Activated naive CD4-positive, alpha-beta T cell treated with anti-CD3 and anti-CD28 coated beads for 36 hours (primary cell): ENCODE measurements around the gene FOXL2NB. TPM values are rescaled to one million over a fixed set of nuclear protein-coding genes. Genes with fewer than 3 reads are reported as not detected.

Source experiments
- CTCF ChIA-PET: fragments of 350-600 bp; sonication (Branson Sonifier 250); formaldehyde crosslinking; loops from one replicate; lab custom pipeline; 2021; ENCODE audit warnings: antibody characterized with exemption; lab: Charles Lee
- DNase-seq: peaks from one replicate; pipeline ENCODE4 v3.0.0-alpha.2; 2020
- H3K27ac Mint-ChIP-seq: one replicate; pipeline ENCODE4 v1.8.0; 2021; ENCODE audit warnings: mild to moderate bottlenecking, mixed read lengths
- H3K27me3 Mint-ChIP-seq: one replicate; pipeline ENCODE4 v1.8.0; 2021; ENCODE audit warnings: low read depth, mixed read lengths
- H3K36me3 Mint-ChIP-seq: one replicate; pipeline ENCODE4 v1.8.0; 2021; ENCODE audit warnings: low read depth, mixed read lengths
- H3K4me1 Mint-ChIP-seq: one replicate; pipeline ENCODE4 v1.8.0; 2021; ENCODE audit warnings: low read depth, mixed read lengths
- H3K4me3 Mint-ChIP-seq: one replicate; pipeline ENCODE4 v1.8.0; 2021; ENCODE audit warnings: mild to moderate bottlenecking, moderate library complexity, mixed read lengths
- H3K9me3 Mint-ChIP-seq: one replicate; pipeline ENCODE4 v1.8.0; 2021; ENCODE audit warnings: mixed read lengths
- intact Hi-C: fragments of 100-400 bp; cut with micrococcal nuclease; formaldehyde crosslinking; loops from one replicate; pipeline ENCODE4 v1.15.1; 2023
- total RNA-seq, 2 experiments: library from RNA; stranded (reverse); gene quantifications; one replicate each; pipeline ENCODE4 v1.2.3, GENCODE V29; 2021

Gene FOXL2NB
- total RNA-seq, 2 experiments from 2014 or later, result not detected

- Mint-ChIP-seq H3K4me1 (peaks cover 28% of the 10 kb centered on the region), H3K27me3 (peaks cover 53% of the 10 kb centered on the region)
Measured at GRCh38 chr3:138933981-138934691, 12.9 kb upstream of the FOXL2NB start.

GRCh38 chr3:138935505-138935862 is 11.5 kb upstream of the FOXL2NB start:
- Mint-ChIP-seq H3K36me3 (no peaks in the 10 kb centered on the region), H3K9me3 (no peaks in the 10 kb centered on the region), H3K27me3 (peaks cover 64% of the 10 kb centered on the region), H3K27ac (no peak overlapping the region), H3K4me1 (peaks cover 34% of the 10 kb centered on the region), H3K4me3 (peak overlapping the region; percentile 71)
- CTCF ChIA-PET, result interaction anchor here (0.8 to 6.9 kb wide), 24 partner anchors 9 to 761 kb away, joined by 3 to 113 read pairs (median 5); partner anchors contain the start of genes CEP70, DBR1, FOXL2 and FOXL2NB
- no peak for DNase-seq
- intact Hi-C loops, result loop anchor here (5.0 kb wide), 2 partner anchors 177 to 603 kb away; no protein-coding TSS in a partner anchor

More at GRCh38 chr3:138933981-138934691, 12.9 kb upstream of the FOXL2NB start:
- DNase-seq, result no peak
- H3K36me3 Mint-ChIP-seq, result no peaks in the 10 kb centered on the region
- H3K9me3 Mint-ChIP-seq, result no peaks in the 10 kb centered on the region
- H3K4me3 Mint-ChIP-seq, result no peak overlapping the region
- H3K27ac Mint-ChIP-seq, result no peak overlapping the region
- CTCF ChIA-PET, result interaction anchor here (0.6 to 6.9 kb wide), 8 partner anchors 10 to 340 kb away, joined by 3 to 113 read pairs (median 4); partner anchors contain the start of gene CEP70
- intact Hi-C loops, result no loop called here

- no peak overlapping the region for H3K27ac Mint-ChIP-seq
- DNase-seq, result peak; percentile 78
- intact Hi-C loops, result loop anchor here (1.0 to 5.0 kb wide), 7 partner anchors 8 to 604 kb away; partner anchors contain the start of gene CEP70
- CTCF ChIA-PET, result interaction anchor here (0.6 to 6.9 kb wide), 31 partner anchors 9 to 1671 kb away, joined by 3 to 113 read pairs (median 4); partner anchors contain the start of genes CEP70, DBR1, FOXL2 and FOXL2NB
- H3K4me1 Mint-ChIP-seq, result peaks cover 34% of the 10 kb centered on the region
- no peaks in the 10 kb centered on the region for H3K9me3 Mint-ChIP-seq
- H3K27me3 Mint-ChIP-seq, result peaks cover 70% of the 10 kb centered on the region
- peak overlapping the region; percentile 71 for H3K4me3 Mint-ChIP-seq
- no peaks in the 10 kb centered on the region for H3K36me3 Mint-ChIP-seq
Measured at GRCh38 chr3:138935863-138936740, 10.9 kb upstream of the FOXL2NB start.

- peaks cover 79% of the 10 kb centered on the region for H3K27me3 Mint-ChIP-seq
- DNase-seq, result no peak
- peak overlapping the region; percentile 71 for H3K4me3 Mint-ChIP-seq
- H3K9me3 Mint-ChIP-seq, result no peaks in the 10 kb centered on the region
- H3K27ac Mint-ChIP-seq, result no peak overlapping the region
- CTCF ChIA-PET, result interaction anchor here (0.6 to 6.9 kb wide), 23 partner anchors 8 to 762 kb away, joined by 3 to 113 read pairs (median 5); partner anchors contain the start of genes CEP70, DBR1, FOXL2 and FOXL2NB
- no peaks in the 10 kb centered on the region for H3K36me3 Mint-ChIP-seq
- H3K4me1 Mint-ChIP-seq, result peaks cover 34% of the 10 kb centered on the region
- intact Hi-C loops, result loop anchor here (1.0 to 5.0 kb wide), 8 partner anchors 7 to 605 kb away; partner anchors contain the start of genes CEP70, FOXL2 and FOXL2NB
Measured at GRCh38 chr3:138936741-138937689, 10.0 kb upstream of the FOXL2NB start.

GRCh38 chr3:138937690-138938055 is 9.3 kb upstream of the FOXL2NB start:
- Mint-ChIP-seq H3K9me3 (no peaks in the 10 kb centered on the region), H3K36me3 (no peaks in the 10 kb centered on the region)

GRCh38 chr3:138938056-138938876 is 8.8 kb upstream of the FOXL2NB start:
- CTCF ChIA-PET, result interaction anchor here (1.0 to 2.8 kb wide), 4 partner anchors 13 to 222 kb away, joined by 3 to 10 read pairs (median 4); no protein-coding TSS in a partner anchor
- no peaks in the 10 kb centered on the region for H3K36me3 Mint-ChIP-seq
- H3K9me3 Mint-ChIP-seq, result no peaks in the 10 kb centered on the region
- intact Hi-C loops, result loop anchor here (5.0 kb wide), 2 partner anchors 174 to 606 kb away; no protein-coding TSS in a partner anchor
- no peak for DNase-seq
- H3K27me3 Mint-ChIP-seq, result peaks cover 87% of the 10 kb centered on the region
- no peak overlapping the region for H3K27ac Mint-ChIP-seq
- peak overlapping the region; percentile 7 for H3K4me3 Mint-ChIP-seq
- peaks cover 36% of the 10 kb centered on the region for H3K4me1 Mint-ChIP-seq

More at GRCh38 chr3:138937690-138938055, 9.3 kb upstream of the FOXL2NB start:
- Mint-ChIP-seq H3K27ac (no peak overlapping the region), H3K4me1 (peaks cover 35% of the 10 kb centered on the region), H3K4me3 (no peak overlapping the region), H3K27me3 (peaks cover 85% of the 10 kb centered on the region)
- no peak for DNase-seq
- intact Hi-C loops, result loop anchor here (1.0 to 5.0 kb wide), 4 partner anchors 10 to 605 kb away; partner anchors contain the start of genes FOXL2 and FOXL2NB
- CTCF ChIA-PET, result interaction anchor here (1.0 to 6.9 kb wide), 4 partner anchors 13 to 221 kb away, joined by 3 to 113 read pairs (median 4); no protein-coding TSS in a partner anchor

GRCh38 chr3:138938877-138939560 is 8.0 kb upstream of the FOXL2NB start:
- intact Hi-C loops, result loop anchor here (5.0 kb wide), 2 partner anchors 173 to 607 kb away; no protein-coding TSS in a partner anchor
- peaks cover 90% of the 10 kb centered on the region for H3K27me3 Mint-ChIP-seq
- CTCF ChIA-PET, result interaction anchor here (2.8 kb wide), 1 partner anchor 23 kb away, joined by 10 read pairs; no protein-coding TSS in a partner anchor
- H3K27ac Mint-ChIP-seq, result no peak overlapping the region
- H3K9me3 Mint-ChIP-seq, result no peaks in the 10 kb centered on the region
- peaks cover 39% of the 10 kb centered on the region for H3K4me1 Mint-ChIP-seq
- no peaks in the 10 kb centered on the region for H3K36me3 Mint-ChIP-seq
- DNase-seq, result no peak
- H3K4me3 Mint-ChIP-seq, result no peak overlapping the region

GRCh38 chr3:138939561-138940241 is 7.3 kb upstream of the FOXL2NB start:
- Mint-ChIP-seq H3K4me3 (no peak overlapping the region), H3K9me3 (no peaks in the 10 kb centered on the region), H3K4me1 (peaks cover 46% of the 10 kb centered on the region), H3K27ac (no peak overlapping the region), H3K27me3 (peaks cover 89% of the 10 kb centered on the region), H3K36me3 (no peaks in the 10 kb centered on the region)
- DNase-seq, result no peak
- intact Hi-C loops, result loop anchor here (5.0 to 10.0 kb wide), 3 partner anchors 173 to 607 kb away; no protein-coding TSS in a partner anchor
- CTCF ChIA-PET, result interaction anchor here (0.6 to 2.8 kb wide), 5 partner anchors 17 to 575 kb away, joined by 3 to 10 read pairs (median 4); no protein-coding TSS in a partner anchor

GRCh38 chr3:138940446-138940845 is 6.6 kb upstream of the FOXL2NB start:
- Mint-ChIP-seq H3K4me1 (peaks cover 51% of the 10 kb centered on the region), H3K36me3 (no peaks in the 10 kb centered on the region), H3K27me3 (peaks cover 91% of the 10 kb centered on the region), H3K27ac (no peak overlapping the region), H3K9me3 (no peaks in the 10 kb centered on the region), H3K4me3 (no peak overlapping the region)
- DNase-seq, result no peak
- CTCF ChIA-PET, result interaction anchor here (0.5 to 2.8 kb wide), 6 partner anchors 17 to 456 kb away, joined by 3 to 10 read pairs (median 3); no protein-coding TSS in a partner anchor
- intact Hi-C loops, result loop anchor here (10.0 kb wide), 1 partner anchor 264 kb away; no protein-coding TSS in a partner anchor
